ENCODE results near the gene TNK2.

GRCh38 chr3:195904368-195904767, 4.0 kb downstream of the TNK2 start:
- no peak for TF ChIP-seq POLR2A (IDR thresholded peaks at IDR 0.05)
- TF ChIP-seq, protein P1, sequence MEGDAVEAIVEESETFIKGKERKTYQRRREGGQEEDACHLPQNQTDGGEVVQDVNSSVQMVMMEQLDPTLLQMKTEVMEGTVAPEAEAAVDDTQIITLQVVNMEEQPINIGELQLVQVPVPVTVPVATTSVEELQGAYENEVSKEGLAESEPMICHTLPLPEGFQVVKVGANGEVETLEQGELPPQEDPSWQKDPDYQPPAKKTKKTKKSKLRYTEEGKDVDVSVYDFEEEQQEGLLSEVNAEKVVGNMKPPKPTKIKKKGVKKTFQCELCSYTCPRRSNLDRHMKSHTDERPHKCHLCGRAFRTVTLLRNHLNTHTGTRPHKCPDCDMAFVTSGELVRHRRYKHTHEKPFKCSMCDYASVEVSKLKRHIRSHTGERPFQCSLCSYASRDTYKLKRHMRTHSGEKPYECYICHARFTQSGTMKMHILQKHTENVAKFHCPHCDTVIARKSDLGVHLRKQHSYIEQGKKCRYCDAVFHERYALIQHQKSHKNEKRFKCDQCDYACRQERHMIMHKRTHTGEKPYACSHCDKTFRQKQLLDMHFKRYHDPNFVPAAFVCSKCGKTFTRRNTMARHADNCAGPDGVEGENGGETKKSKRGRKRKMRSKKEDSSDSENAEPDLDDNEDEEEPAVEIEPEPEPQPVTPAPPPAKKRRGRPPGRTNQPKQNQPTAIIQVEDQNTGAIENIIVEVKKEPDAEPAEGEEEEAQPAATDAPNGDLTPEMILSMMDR (IDR thresholded peaks at IDR 0.05): no peak

All from adrenal gland (tissue), 5 donors.